AG04450 (cell line): ENCODE data around the gene RPH3AL. TPM values are rescaled to one million over a fixed set of nuclear protein-coding genes. Genes with fewer than 3 reads are reported as not detected.

Source experiments
- CTCF ChIA-PET: fragments of 300-600, 350-600 bp; formaldehyde crosslinking; extraction: SDS; loops from one replicate; lab custom pipeline; 2022; ENCODE audit warnings: antibody characterized with exemption, inconsistent platforms; lab: Charles Lee
- POLR2A ChIA-PET: fragments of 350-600 bp; formaldehyde crosslinking; extraction: SDS; loops from one replicate; lab custom pipeline; 2021; ENCODE audit warnings: antibody characterized with exemption, inconsistent platforms; lab: Yijun Ruan, JAX
- DNase-seq: peaks from one replicate; pipeline ENCODE4 v3.0.0-alpha.2; 2011; ENCODE audit warnings: low read depth, low spot score
- H3K27ac ChIP-seq: one replicate; pipeline ENCODE4 v1.5.1; 2012; ENCODE audit warnings: low read depth, low read length, control low read depth
- H3K27me3 ChIP-seq: one replicate; pipeline ENCODE4 v1.6.0; 2012; ENCODE audit warnings: low read length; ENCODE audit not compliant: control insufficient read depth, insufficient read depth
- H3K4me3 ChIP-seq: 2 replicates; pipeline ENCODE4 v1.5.1; 2011; ENCODE audit warnings: mild to moderate bottlenecking, low read depth, low read length, control low read depth
- H3K9me3 ChIP-seq: 2 replicates; pipeline ENCODE4 v1.5.1; 2012; ENCODE audit warnings: low read length; ENCODE audit not compliant: control insufficient read depth, insufficient read depth
- polyA plus RNA-seq: library from polyadenylated mRNA; depleted of rRNA; stranded (reverse); fragments of >200 nt; gene quantifications from 2 replicates; pipeline ENCODE4 v1.2.3, GENCODE V29; 2011
- TF ChIP-seq, protein P1 (sequence below): IDR thresholded peaks from 2 replicates; pipeline ENCODE4 v1.5.1; 2011; ENCODE audit warnings: low read depth, low read length, control low read depth, inconsistent platforms

The RPH3AL gene
- polyA plus RNA-seq, 1 experiment: 1.3 TPM

DNA sequence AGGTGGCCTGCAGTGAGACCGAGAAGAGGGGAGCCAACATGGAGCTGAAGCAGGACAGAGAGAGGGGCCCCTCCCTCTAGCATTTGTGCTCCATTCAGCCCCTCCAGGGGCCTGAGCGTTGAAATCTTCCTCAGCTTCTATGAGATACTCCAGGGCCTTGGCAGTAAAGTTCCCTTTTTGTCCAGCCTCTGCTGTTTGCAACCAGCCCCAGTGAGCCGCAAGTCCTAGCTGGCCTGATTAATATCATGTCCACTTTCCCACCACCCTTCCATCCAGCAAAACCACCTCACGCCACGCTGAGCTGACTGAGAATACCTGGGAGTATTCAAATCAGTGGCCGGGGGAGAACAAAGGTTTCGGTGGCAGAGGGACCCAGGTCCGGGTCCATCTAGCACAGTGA lies 11.7 kb upstream of the RPH3AL start:
- H3K9me3 ChIP-seq: peaks cover 3% of the 10 kb centered on the region; the same call in 1 of the 2 replicates
- H3K4me3 ChIP-seq: no peak overlapping the region
- H3K27ac ChIP-seq: no peak overlapping the region
- no peaks in the 10 kb centered on the region for H3K27me3 ChIP-seq
- no peak for DNase-seq
- ChIA-PET POLR2A (no interaction called here), CTCF (no interaction called here)
- TF ChIP-seq, protein P1, sequence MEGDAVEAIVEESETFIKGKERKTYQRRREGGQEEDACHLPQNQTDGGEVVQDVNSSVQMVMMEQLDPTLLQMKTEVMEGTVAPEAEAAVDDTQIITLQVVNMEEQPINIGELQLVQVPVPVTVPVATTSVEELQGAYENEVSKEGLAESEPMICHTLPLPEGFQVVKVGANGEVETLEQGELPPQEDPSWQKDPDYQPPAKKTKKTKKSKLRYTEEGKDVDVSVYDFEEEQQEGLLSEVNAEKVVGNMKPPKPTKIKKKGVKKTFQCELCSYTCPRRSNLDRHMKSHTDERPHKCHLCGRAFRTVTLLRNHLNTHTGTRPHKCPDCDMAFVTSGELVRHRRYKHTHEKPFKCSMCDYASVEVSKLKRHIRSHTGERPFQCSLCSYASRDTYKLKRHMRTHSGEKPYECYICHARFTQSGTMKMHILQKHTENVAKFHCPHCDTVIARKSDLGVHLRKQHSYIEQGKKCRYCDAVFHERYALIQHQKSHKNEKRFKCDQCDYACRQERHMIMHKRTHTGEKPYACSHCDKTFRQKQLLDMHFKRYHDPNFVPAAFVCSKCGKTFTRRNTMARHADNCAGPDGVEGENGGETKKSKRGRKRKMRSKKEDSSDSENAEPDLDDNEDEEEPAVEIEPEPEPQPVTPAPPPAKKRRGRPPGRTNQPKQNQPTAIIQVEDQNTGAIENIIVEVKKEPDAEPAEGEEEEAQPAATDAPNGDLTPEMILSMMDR: no peak

DNA sequence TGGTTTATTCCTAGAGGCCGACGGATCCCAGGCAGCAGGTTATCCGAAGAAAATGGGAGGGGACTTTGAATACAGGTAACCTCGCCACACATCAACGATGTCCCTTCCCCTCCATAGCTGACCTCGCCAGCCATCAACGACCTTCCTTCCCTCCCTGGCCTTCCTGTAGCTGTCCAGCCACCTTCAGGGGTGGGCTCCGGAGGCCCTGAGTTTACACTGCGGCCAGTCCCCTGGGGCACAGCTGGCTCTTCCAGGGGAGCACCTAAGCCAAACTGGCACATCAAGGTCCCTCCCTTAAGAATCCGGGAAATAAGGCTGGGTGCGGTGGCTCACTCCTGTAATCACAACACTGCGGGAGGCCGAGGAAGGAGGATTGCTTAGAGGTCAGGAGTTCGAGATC lies 10.1 kb upstream of the RPH3AL start:
- ChIA-PET CTCF (no interaction called here), POLR2A (no interaction called here)
- Histone ChIP-seq H3K9me3 (peaks cover 10% of the 10 kb centered on the region; the same call in 1 of the 2 replicates), H3K27ac (no peak overlapping the region), H3K4me3 (no peak overlapping the region), H3K27me3 (no peaks in the 10 kb centered on the region)
- TF ChIP-seq, protein P1: no peak
- no peak for DNase-seq

DNA sequence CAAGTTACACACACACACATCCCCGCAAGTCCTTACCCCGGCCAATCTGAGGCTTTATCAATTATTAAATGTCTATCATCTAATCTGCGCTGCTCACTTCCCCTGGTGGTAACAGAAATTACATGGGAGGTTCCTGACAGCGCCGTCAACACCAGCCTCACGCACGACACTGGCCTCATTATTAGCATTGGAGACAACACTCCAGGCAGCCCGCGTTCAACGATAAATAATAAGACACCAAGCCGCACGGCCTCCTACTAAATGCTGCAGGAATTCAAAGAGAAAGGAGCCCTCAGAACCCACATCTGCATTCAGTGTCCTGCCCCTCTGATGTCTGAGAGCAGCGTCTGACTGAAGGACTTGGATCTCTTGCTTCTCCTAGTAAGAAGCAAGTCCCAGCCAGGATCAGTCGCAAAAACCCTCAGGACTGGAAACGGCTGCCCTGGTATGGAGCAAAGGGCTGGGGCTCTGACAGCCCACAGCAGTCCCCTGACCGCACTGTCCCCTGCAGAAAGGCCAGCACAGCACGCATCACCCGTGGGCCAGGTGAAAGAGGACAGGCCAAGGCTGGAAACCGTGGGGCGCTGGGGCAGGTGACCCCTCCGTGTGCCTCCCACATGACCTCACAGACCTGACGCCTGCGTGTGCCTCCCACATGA lies 7.6 kb upstream of the RPH3AL start:
- CTCF ChIA-PET: no interaction called here
- H3K27ac ChIP-seq: no peak overlapping the region
- POLR2A ChIA-PET: no interaction called here

DNA sequence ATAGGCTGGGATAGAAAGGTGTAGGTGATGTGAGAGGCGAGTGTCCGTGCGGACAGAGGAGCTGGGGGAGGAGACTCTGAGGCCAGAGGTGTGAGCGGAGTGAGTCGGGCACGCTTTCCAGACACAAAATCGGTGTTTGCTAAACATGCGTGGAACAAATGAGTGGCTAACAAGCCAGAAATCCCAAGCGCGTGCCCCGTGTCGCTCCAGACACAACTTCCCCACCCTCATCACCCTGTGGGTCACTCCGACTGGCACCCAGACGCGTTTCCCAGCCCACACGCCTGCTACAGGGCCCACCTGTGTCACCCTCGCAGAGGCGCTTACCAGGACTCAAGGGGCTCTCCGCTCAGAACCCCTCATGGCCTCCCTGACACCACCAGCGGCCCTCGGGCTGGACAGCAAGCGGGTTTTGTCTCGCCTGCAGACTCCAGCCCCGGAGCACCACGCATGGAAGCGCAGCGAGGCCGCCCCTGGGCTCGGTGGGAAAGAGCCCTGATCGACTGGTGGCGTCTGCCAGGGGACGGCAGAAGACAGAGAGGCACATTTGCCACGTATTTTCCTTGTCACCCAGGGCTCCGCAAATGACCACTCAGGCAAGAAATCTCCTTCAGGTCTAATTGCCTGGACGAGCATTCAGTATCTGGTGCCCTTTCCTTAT lies 6.0 kb upstream of the RPH3AL start:
- no peak for DNase-seq
- Histone ChIP-seq H3K9me3 (peaks cover 38% of the 10 kb centered on the region), H3K27me3 (no peaks in the 10 kb centered on the region), H3K4me3 (no peak overlapping the region), H3K27ac (no peak overlapping the region)
- POLR2A ChIA-PET: no interaction called here
- CTCF ChIA-PET: no interaction called here
- TF ChIP-seq, protein P1: no peak

More for the DNA sequence above, 7.6 kb upstream of the RPH3AL start:
- Histone ChIP-seq H3K9me3 (peaks cover 27% of the 10 kb centered on the region), H3K27me3 (no peaks in the 10 kb centered on the region), H3K4me3 (no peak overlapping the region)
- no peak for DNase-seq
- TF ChIP-seq, protein P1: no peak

DNA sequence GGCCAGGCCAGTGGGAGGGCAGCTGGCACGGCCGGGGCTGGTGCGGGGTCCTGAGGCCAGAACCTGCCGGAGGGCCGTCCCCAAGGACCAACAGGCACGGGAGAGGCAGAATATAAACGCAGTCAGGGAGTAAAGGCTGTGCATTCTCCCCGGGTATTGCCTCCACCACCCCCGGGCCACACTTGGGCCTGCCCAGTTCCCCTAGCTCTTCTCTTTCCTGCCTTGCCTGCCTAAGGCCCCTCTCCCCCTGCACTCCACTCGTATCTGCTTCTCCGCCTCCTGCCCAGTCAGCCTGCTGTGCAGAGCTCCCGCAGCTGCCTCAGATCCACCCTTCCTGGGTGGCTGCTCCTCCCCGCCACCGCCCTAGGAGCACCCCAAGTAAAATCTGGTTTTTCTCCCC lies 5.0 kb upstream of the RPH3AL start:
- no peak overlapping the region for H3K27ac ChIP-seq
- peaks cover 2% of the 10 kb centered on the region for H3K27me3 ChIP-seq
- H3K4me3 ChIP-seq: no peak overlapping the region
- H3K9me3 ChIP-seq: peaks cover 36% of the 10 kb centered on the region
- DNase-seq: no peak
- POLR2A ChIA-PET: no interaction called here
- TF ChIP-seq, protein P1: no peak
- CTCF ChIA-PET: no interaction called here
